KMS-11 (cell line): ENCODE data around the gene MYOZ3.

ENCODE experiments used
- H2AFZ ChIP-seq: fragments of 200-600 bp; sonication (generic); 2 replicates; pipeline ENCODE4 v1.6.1; 2016; ENCODE audit warnings: antibody characterized with exemption, mixed run types, low read depth
- H3K27ac ChIP-seq: fragments of 200-600 bp; sonication (generic); 2 replicates; pipeline ENCODE4 v1.6.1; 2016; ENCODE audit warnings: mild to moderate bottlenecking, mixed run types
- H3K27me3 ChIP-seq: fragments of 200-600 bp; sonication (generic); 2 replicates; pipeline ENCODE4 v1.6.1; 2017; ENCODE audit warnings: mild to moderate bottlenecking, low read depth, mixed run types, moderate library complexity; ENCODE audit not compliant: insufficient read depth
- H3K36me3 ChIP-seq: fragments of 200-600 bp; sonication (generic); 2 replicates; pipeline ENCODE4 v1.6.1; 2017; ENCODE audit warnings: mild to moderate bottlenecking, mixed run types; ENCODE audit not compliant: insufficient read depth
- H3K4me1 ChIP-seq: fragments of 200-600 bp; sonication (generic); 2 replicates; pipeline ENCODE4 v1.6.1; 2016; ENCODE audit warnings: mild to moderate bottlenecking, low read depth, mixed run types; ENCODE audit not compliant: poor library complexity, severe bottlenecking
- H3K4me2 ChIP-seq: fragments of 200-600 bp; sonication (generic); 2 replicates; pipeline ENCODE4 v1.7.0; 2016; ENCODE audit warnings: mild to moderate bottlenecking, mixed run types
- H3K4me3 ChIP-seq: fragments of 200-600 bp; sonication (generic); IDR thresholded peaks from 2 replicates; pipeline ENCODE4 v1.6.1; 2017; ENCODE audit warnings: low read depth, low read length, mixed read lengths; ENCODE audit not compliant: insufficient read depth
- H3K79me2 ChIP-seq: fragments of 200-600 bp; sonication (generic); 2 replicates; pipeline ENCODE4 v1.6.1; 2016; ENCODE audit warnings: low read depth, mixed run types; ENCODE audit not compliant: insufficient read depth
- H3K9ac ChIP-seq: fragments of 200-600 bp; sonication (generic); 2 replicates; pipeline ENCODE4 v1.6.1; 2016; ENCODE audit warnings: mild to moderate bottlenecking, mixed run types
- H4K20me1 ChIP-seq: fragments of 200-600 bp; sonication (generic); 2 replicates; pipeline ENCODE4 v1.6.1; 2016; ENCODE audit warnings: mild to moderate bottlenecking, mixed run types; ENCODE audit not compliant: insufficient read depth
- CTCF ChIP-seq: fragments of 200-600 bp; sonication (generic); conservative IDR thresholded peaks from 2 replicates; pipeline ENCODE4 v1.6.1; 2017; ENCODE audit warnings: low read depth, mild to moderate bottlenecking, antibody characterized with exemption, low read length, moderate library complexity, mixed read lengths

Gene MYOZ3

GRCh38 chr5:150618163-150618562, 42.9 kb upstream of the MYOZ3 start:
- no peak overlapping the region for H2AFZ ChIP-seq
- TF ChIP-seq CTCF = no peak
- H3K27ac ChIP-seq = no peak overlapping the region
- H3K27me3 ChIP-seq = no peaks in the 10 kb centered on the region
- H3K4me1 ChIP-seq = no peaks in the 10 kb centered on the region
- H3K4me2 ChIP-seq = no peak overlapping the region
- H3K4me3 ChIP-seq = no peak overlapping the region
- H3K36me3 ChIP-seq = no peaks in the 10 kb centered on the region
- no peaks in the 10 kb centered on the region for H4K20me1 ChIP-seq
- H3K9ac ChIP-seq = no peak overlapping the region
- no peaks in the 10 kb centered on the region for H3K79me2 ChIP-seq

GRCh38 chr5:150618588-150619281, 42.3 kb upstream of the MYOZ3 start:
- Histone ChIP-seq H4K20me1 (no peaks in the 10 kb centered on the region), H2AFZ (no peak overlapping the region), H3K27me3 (no peaks in the 10 kb centered on the region), H3K4me3 (no peak overlapping the region), H3K4me1 (no peaks in the 10 kb centered on the region), H3K79me2 (no peaks in the 10 kb centered on the region), H3K9ac (no peak overlapping the region), H3K36me3 (no peaks in the 10 kb centered on the region), H3K4me2 (no peak overlapping the region), H3K27ac (no peak overlapping the region)
- no peak for TF ChIP-seq CTCF

- no peak overlapping the region for H3K9ac ChIP-seq
- H3K79me2 ChIP-seq = no peaks in the 10 kb centered on the region
- no peak overlapping the region for H3K27ac ChIP-seq
- no peak overlapping the region for H2AFZ ChIP-seq
- H3K4me2 ChIP-seq = no peak overlapping the region
- no peaks in the 10 kb centered on the region for H3K36me3 ChIP-seq
- no peaks in the 10 kb centered on the region for H3K27me3 ChIP-seq
- H3K4me3 ChIP-seq = no peak overlapping the region
- H3K4me1 ChIP-seq = no peaks in the 10 kb centered on the region
- H4K20me1 ChIP-seq = no peaks in the 10 kb centered on the region
- TF ChIP-seq CTCF = no peak
Observed at GRCh38 chr5:150619359-150620230, 41.5 kb upstream of the MYOZ3 start.

- no peak overlapping the region for H3K4me3 ChIP-seq
- no peaks in the 10 kb centered on the region for H4K20me1 ChIP-seq
- peaks cover 8% of the 10 kb centered on the region for H3K4me1 ChIP-seq
- H3K4me2 ChIP-seq = no peak overlapping the region
- no peaks in the 10 kb centered on the region for H3K27me3 ChIP-seq
- no peaks in the 10 kb centered on the region for H3K36me3 ChIP-seq
- no peaks in the 10 kb centered on the region for H3K79me2 ChIP-seq
- H3K27ac ChIP-seq = no peak overlapping the region
- no peak overlapping the region for H3K9ac ChIP-seq
- no peak overlapping the region for H2AFZ ChIP-seq
- TF ChIP-seq CTCF = no peak
Observed at GRCh38 chr5:150621301-150621700, 39.8 kb upstream of the MYOZ3 start.
